ENCODE measurements around the gene SFMBT2.
"Not testable (repeated sequence)": the region's sequence is repeated elsewhere in the genome, so short reads cannot be mapped to it uniquely, and the experiment has no call there.

Gene SFMBT2

DNA sequence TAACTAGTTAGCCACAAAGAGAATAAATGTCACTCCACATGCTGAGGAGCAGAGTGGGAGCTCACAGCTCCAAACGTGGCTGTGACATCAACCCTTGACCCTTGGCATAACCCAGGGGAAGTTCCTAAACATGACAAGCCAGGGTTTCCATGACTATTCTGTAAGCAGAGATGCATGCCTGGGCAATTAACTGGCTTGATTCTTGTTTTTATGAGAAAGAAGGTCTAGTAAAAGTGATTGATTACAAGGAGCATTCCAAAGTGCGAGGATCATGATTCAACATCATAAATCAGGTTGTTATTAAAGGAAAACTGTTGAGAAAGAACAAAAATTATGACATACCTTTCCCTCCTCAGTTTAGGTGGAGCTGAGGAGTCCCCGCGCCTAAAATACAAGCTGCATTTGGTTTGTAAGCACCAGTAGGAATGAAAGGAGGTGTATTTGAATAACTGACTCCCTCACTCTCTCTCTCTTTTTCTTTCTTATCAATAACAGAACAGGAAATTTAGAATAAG is 108.4 kb downstream of the SFMBT2 start:
- Histone ChIP-seq H3K4me3 (ENCODE audit: low read length) (no peak overlapping the region), H3K4me1 (ENCODE audit: control insufficient read depth, low read depth, low read length) (no peaks in the 10 kb centered on the region), H3K27ac (ENCODE audit: low read length) (no peak overlapping the region), H3K27me3 (ENCODE audit: control insufficient read depth, insufficient read depth, low read length) (no peaks in the 10 kb centered on the region), H3K9me3 (ENCODE audit: control insufficient read depth, low read depth, low read length) (no peaks in the 10 kb centered on the region), H3K36me3 (ENCODE audit: control insufficient read depth, low read depth, low read length) (no peaks in the 10 kb centered on the region), H3K9ac (ENCODE audit: low read length) (no peak overlapping the region)

DNA sequence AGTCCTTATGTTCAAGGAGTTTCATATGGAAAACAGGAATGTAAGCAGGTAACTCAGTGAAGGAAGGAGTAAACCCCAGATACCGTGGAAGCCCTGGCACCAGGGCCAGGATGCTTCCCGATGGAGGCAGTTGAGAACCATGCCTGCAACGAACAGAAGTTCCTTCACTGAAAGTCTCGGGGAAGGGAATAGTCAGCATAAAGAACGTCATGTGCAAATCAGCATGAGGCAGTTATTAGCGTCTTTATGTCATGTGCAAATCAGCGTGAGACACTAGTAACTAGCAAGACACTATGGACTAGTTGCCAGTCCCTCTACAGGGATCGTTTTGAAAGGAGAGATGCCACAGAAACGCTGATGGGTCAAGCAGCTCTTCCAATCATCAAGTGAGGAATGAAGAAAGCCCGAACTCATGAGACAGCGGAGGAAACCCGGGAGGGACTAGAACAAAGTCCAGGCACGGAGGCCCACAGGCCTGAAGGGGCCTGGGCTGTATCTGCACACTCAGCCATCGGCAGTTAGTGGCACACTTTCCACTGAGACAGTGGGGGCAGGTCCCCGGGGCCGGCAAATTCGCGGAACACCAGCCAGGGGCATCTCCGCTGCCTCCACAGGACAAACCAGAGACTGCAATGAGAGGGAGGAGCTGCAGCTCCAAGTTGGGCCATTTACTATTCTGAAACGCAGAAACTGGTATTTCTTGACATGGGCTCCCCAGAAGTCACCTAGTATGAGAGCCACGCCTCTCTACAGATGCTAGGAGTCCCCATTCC is 109.6 kb downstream of the SFMBT2 start:
- Histone ChIP-seq H3K9me3 (ENCODE audit: control insufficient read depth, low read depth, low read length) (no peaks in the 10 kb centered on the region), H3K27ac (ENCODE audit: low read length) (no peak overlapping the region), H3K9ac (ENCODE audit: low read length) (no peak overlapping the region), H3K36me3 (ENCODE audit: control insufficient read depth, low read depth, low read length) (no peaks in the 10 kb centered on the region), H3K4me1 (ENCODE audit: control insufficient read depth, low read depth, low read length) (no peaks in the 10 kb centered on the region), H3K4me3 (ENCODE audit: low read length) (no peak overlapping the region), H3K27me3 (ENCODE audit: control insufficient read depth, insufficient read depth, low read length) (no peaks in the 10 kb centered on the region)

DNA sequence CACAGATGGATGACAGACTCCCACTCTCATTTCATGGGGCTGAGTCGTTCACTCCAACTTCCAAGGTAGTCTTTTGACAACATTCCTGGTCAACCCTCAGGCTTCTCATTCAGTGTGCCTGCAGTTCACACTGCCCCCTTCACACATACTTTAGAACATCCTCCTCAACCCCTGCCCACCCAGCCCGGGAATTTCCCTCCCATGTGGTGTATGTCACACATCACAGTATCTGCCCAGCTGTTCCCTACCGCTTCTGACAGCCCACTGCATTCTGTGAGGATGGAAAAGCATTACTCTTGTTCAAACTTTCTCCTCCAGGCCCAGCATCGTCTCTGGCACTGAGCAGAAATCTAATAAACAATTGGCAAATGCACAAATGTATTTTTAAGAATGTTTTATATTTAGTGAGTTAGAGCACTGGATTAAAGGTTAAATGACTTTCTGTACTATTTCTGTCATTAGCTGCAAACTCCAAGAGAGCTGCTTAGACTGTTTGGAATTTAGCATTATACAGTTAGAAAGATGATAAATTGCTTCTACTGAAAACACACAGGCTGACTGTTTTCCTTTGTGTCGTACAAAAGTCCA is 110.4 kb downstream of the SFMBT2 start:
- H3K4me3 ChIP-seq (ENCODE audit: low read length) = no peak overlapping the region

DNA sequence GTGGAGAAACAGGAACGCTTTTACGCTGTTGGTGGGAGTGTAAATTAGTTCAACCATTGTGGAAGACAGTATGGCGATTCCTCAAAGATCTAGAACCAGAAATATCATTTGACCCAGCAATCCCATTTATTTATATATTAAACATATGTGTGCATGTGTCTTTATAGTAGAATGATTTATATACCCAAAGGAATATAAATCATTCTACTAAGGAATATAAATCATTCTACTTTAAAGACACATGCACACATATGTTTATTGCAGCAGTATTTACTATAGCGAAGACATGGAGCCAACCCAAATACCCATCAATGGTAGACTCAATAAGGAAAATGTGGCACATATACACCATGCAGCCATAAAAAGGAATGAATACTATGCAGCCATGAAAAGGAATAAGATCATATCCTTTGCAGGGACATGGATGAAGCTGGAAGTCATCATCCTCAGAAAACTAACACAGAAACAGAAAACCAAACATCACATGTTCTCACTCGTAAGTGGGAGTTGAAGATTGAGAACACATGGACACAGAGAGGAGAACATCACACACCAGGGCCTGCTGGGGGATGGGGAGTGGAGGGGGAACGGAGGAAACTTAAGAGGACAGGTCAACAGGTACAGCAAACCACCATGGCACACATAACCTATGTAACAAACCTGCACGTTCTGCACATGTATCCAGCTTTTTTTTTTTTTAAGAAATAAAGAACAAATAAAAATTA is 111.1 kb downstream of the SFMBT2 start:
- not testable (repeated sequence) for H3K27me3 ChIP-seq (ENCODE audit: control insufficient read depth, insufficient read depth, low read length); H3K27ac ChIP-seq (ENCODE audit: low read length); H3K4me1 ChIP-seq (ENCODE audit: control insufficient read depth, low read depth, low read length); H3K9ac ChIP-seq (ENCODE audit: low read length); H3K4me3 ChIP-seq (ENCODE audit: low read length); H3K36me3 ChIP-seq (ENCODE audit: control insufficient read depth, low read depth, low read length); H3K9me3 ChIP-seq (ENCODE audit: control insufficient read depth, low read depth, low read length)

More for the DNA sequence above, 110.4 kb downstream of the SFMBT2 start:
- Histone ChIP-seq H3K9me3 (ENCODE audit: control insufficient read depth, low read depth, low read length) (no peaks in the 10 kb centered on the region), H3K9ac (ENCODE audit: low read length) (no peak overlapping the region), H3K4me1 (ENCODE audit: control insufficient read depth, low read depth, low read length) (no peaks in the 10 kb centered on the region), H3K27ac (ENCODE audit: low read length) (no peak overlapping the region), H3K27me3 (ENCODE audit: control insufficient read depth, insufficient read depth, low read length) (no peaks in the 10 kb centered on the region), H3K36me3 (ENCODE audit: control insufficient read depth, low read depth, low read length) (no peaks in the 10 kb centered on the region)

DNA sequence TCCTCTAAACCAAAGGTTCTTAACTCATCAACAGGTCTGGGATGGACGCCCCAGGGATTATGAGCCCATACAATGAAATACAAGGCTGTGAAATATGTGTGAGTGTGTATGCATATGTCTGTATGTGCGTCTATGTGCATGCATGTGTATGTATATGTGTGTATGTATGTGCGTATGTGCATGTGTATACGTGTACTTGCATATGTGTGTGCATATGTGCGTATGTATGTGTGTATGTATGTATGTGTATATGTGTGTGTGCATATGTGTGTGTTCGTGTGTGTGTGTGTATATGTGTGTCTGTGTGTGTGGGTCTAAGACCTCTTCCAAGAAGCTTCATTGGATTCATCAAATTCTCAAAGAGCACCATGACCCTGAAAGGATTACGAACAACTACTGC is 112.3 kb downstream of the SFMBT2 start:
- Histone ChIP-seq H3K36me3 (ENCODE audit: control insufficient read depth, low read depth, low read length) (no peaks in the 10 kb centered on the region), H3K27me3 (ENCODE audit: control insufficient read depth, insufficient read depth, low read length) (no peaks in the 10 kb centered on the region), H3K9me3 (ENCODE audit: control insufficient read depth, low read depth, low read length) (no peaks in the 10 kb centered on the region), H3K27ac (ENCODE audit: low read length) (no peak overlapping the region), H3K4me1 (ENCODE audit: control insufficient read depth, low read depth, low read length) (no peaks in the 10 kb centered on the region), H3K9ac (ENCODE audit: low read length) (no peak overlapping the region), H3K4me3 (ENCODE audit: low read length) (no peak overlapping the region)

DNA sequence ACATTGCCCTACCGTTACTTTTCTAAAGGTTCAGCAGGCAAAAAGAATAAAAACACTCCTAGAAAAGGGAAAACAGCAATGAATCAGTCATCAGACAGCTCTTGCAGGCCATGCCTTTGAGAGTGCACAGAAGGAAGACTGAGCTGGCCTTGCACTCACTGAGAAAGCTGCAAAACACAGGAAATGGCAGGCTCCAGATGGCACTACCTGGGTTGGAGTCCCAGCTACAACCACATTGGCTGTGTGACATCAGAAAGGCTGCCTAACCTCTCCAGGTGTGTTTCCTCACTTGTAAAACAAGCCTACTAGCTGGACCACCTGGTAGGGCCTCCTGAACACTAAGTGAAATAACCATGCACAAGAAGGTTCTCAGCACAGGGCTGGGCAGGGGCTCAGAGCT is 113.7 kb downstream of the SFMBT2 start:
- Histone ChIP-seq H3K4me3 (ENCODE audit: low read length) (no peak overlapping the region), H3K27me3 (ENCODE audit: control insufficient read depth, insufficient read depth, low read length) (no peaks in the 10 kb centered on the region), H3K27ac (ENCODE audit: low read length) (no peak overlapping the region), H3K4me1 (ENCODE audit: control insufficient read depth, low read depth, low read length) (no peaks in the 10 kb centered on the region), H3K9me3 (ENCODE audit: control insufficient read depth, low read depth, low read length) (no peaks in the 10 kb centered on the region), H3K9ac (ENCODE audit: low read length) (no peak overlapping the region), H3K36me3 (ENCODE audit: control insufficient read depth, low read depth, low read length) (no peaks in the 10 kb centered on the region)

DNA sequence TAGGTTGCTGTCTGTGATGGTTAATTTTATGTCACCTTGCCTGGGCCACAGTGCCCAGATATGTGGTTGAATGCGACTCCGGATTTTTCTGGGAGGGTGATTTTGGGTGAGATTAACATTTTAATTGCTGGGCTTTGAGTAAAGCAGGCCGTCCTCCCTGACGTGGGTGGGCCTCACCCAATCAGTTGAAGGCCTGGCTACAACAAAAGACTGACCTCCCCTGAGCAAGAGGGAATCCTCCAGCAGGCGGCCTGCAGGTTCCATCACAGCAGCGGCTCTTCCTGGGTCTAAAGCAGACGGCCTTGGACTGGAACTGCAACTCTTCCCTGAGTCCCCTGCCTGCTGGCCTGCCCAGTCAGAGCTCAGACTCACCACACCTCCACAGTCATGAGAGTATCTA is 114.2 kb downstream of the SFMBT2 start:
- Histone ChIP-seq H3K36me3 (ENCODE audit: control insufficient read depth, low read depth, low read length) (no peaks in the 10 kb centered on the region), H3K4me1 (ENCODE audit: control insufficient read depth, low read depth, low read length) (no peaks in the 10 kb centered on the region), H3K27me3 (ENCODE audit: control insufficient read depth, insufficient read depth, low read length) (no peaks in the 10 kb centered on the region), H3K9ac (ENCODE audit: low read length) (no peak overlapping the region), H3K27ac (ENCODE audit: low read length) (no peak overlapping the region), H3K4me3 (ENCODE audit: low read length) (no peak overlapping the region), H3K9me3 (ENCODE audit: control insufficient read depth, low read depth, low read length) (no peaks in the 10 kb centered on the region)

DNA sequence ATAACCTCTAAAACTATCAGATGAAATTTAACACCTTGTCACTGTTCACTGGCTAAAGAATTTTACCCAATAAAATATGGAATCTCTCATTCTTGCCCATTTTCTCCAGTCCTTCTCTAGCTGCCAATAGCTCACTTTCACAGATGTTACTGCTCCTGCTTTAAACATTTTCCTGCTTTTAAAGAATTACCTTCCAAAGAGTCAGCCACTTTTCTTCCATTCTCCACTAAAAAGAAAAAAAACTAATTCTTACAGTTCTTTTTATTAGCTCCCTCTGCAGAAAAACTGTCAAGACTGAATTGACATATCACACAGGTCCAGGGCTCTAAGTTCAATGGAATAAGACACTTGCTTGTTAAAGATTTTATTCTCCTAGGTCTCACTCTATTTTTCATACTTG is 114.8 kb downstream of the SFMBT2 start:
- Histone ChIP-seq H3K27ac (ENCODE audit: low read length) (no peak overlapping the region), H3K4me1 (ENCODE audit: control insufficient read depth, low read depth, low read length) (no peaks in the 10 kb centered on the region), H3K36me3 (ENCODE audit: control insufficient read depth, low read depth, low read length) (no peaks in the 10 kb centered on the region), H3K4me3 (ENCODE audit: low read length) (no peak overlapping the region), H3K9me3 (ENCODE audit: control insufficient read depth, low read depth, low read length) (no peaks in the 10 kb centered on the region), H3K9ac (ENCODE audit: low read length) (no peak overlapping the region), H3K27me3 (ENCODE audit: control insufficient read depth, insufficient read depth, low read length) (no peaks in the 10 kb centered on the region)

DNA sequence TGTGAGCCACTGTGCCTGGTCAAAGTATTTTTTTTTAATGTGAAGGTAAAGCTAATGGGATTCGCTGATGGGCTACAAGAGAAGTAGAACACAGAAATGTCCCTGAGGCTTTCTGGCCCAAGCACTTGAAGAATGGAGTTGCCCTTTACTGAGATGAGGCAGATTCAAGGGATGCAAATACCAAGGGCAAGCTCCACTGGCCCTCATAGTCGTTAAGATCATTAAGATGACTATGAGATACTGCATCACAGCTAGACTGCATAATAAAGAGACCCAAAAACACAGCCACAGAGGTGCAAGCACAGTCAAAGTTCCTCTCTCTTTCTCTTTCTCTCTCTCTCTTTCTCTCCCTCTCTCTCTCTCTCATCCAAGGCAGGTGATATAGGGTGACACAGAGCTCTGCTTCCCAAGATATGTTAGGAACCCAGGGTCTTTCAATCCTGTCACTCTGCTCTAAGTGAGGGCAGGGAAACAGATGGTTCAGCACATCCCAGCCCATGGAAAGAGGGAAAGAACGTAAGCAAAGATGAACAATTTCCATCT is 117.4 kb downstream of the SFMBT2 start:
- H3K4me3 ChIP-seq (ENCODE audit: low read length) = no peak overlapping the region
- H3K36me3 ChIP-seq (ENCODE audit: control insufficient read depth, low read depth, low read length) = no peaks in the 10 kb centered on the region
- H3K9me3 ChIP-seq (ENCODE audit: control insufficient read depth, low read depth, low read length) = no peaks in the 10 kb centered on the region
- no peak overlapping the region for H3K9ac ChIP-seq (ENCODE audit: low read length)
- H3K4me1 ChIP-seq (ENCODE audit: control insufficient read depth, low read depth, low read length) = no peaks in the 10 kb centered on the region
- H3K27ac ChIP-seq (ENCODE audit: low read length) = no peak overlapping the region
- no peaks in the 10 kb centered on the region for H3K27me3 ChIP-seq (ENCODE audit: control insufficient read depth, insufficient read depth, low read length)

DNA sequence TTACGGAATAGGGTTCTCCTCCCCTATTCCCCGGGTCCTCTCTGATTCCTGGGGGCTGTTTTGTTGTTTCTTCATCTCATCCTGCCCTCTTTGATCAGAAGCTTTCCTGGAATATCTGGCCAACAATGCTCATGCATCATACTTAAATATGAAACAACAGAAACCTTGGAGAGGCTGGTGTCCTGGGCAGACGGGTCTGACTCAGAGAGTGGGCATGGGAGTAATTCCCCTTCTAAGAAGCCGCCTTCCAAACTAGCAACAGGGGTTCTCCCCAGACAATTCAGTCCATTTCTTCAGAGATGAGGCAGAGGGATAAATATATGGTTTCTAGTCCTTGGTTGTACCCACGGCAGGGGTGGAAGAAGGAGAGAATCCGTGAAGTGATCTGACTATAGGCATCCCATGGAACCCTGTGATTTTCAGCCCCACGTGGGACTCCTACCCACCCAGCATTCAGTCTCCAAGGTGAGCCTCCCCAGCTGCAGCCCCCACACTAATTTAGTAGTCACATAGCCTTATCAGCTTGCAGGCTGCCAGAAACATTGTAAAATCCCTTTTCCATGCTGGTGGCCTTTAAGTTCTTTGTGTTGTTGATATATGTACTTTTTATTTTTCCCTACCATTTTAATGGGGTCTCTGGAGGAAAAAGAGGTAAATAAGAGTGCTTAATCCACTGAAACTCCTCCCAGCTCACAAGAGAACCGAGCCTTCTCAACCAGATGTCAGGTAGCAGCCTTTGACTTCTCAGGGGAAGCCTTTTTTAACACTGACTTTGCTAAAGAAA is 119.2 kb downstream of the SFMBT2 start:
- H3K27ac ChIP-seq (ENCODE audit: low read length) = no peak overlapping the region
- no peak overlapping the region for H3K4me3 ChIP-seq (ENCODE audit: low read length)
- H3K4me1 ChIP-seq (ENCODE audit: control insufficient read depth, low read depth, low read length) = no peaks in the 10 kb centered on the region
- no peaks in the 10 kb centered on the region for H3K9me3 ChIP-seq (ENCODE audit: control insufficient read depth, low read depth, low read length)
- H3K9ac ChIP-seq (ENCODE audit: low read length) = no peak overlapping the region
- no peaks in the 10 kb centered on the region for H3K27me3 ChIP-seq (ENCODE audit: control insufficient read depth, insufficient read depth, low read length)
- no peaks in the 10 kb centered on the region for H3K36me3 ChIP-seq (ENCODE audit: control insufficient read depth, low read depth, low read length)
